ENCODE measurements around the gene LFNG. TPM values are rescaled to one million over a fixed set of nuclear protein-coding genes. Genes with fewer than 3 reads are reported as not detected.

The LFNG gene
- total RNA-seq, 6 donors from 2014 or later, result 30.6 to 62.9 (median 45.2) TPM

DNA sequence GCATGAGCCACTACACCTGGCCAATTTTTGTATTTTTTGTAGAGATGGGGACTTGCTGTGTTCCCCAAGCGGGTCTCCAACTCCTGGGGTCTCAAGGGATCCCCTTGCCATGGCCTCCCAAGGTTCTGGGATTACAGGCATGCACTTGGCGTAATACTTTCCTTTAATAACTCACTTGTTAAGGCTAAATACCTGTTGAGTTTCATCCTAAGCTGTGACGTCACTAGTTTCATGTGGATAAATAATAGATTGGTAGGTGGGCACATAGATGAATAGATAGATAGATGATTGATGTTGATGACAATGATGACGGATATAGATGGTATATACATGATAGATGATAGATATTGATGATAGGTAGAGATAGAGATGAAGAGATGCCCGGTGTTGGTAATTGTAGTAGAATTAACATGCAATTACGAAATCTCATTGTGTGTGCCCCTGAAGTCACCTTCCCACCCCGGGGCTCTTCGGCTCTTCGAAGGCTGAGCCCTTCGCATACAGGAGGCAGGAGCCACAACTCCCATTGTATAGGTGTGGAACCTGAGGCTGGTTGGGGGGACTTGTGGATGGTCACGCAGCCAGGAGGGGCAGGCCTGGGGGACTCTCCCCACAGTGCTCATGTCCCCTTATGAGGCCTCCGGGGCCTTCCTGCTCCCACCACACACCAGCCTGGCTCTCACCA is 45.9 kb upstream of the LFNG start:
- Histone ChIP-seq H3K36me3 (no peaks in the 10 kb centered on the region), H3K4me3 (no peak overlapping the region), H3K9me3 (no peaks in the 10 kb centered on the region), H3K4me1 (peaks cover 22 to 30% (median 25%) of the 10 kb centered on the region in 4 donors), H3K27me3 (no peaks in the 10 kb centered on the region), H3K27ac (no peak overlapping the region)
- no peak for DNase-seq
- ATAC-seq (ENCODE audit: low FRiP score in 2 of 2), result no peak
- TF ChIP-seq POLR2A (IDR thresholded peaks at IDR 0.05) (no peak), EP300 (IDR thresholded peaks at IDR 0.05) (no peak), POLR2AphosphoS5 (IDR thresholded peaks at IDR 0.05) (no peak)
- TF ChIP-seq, protein P1, sequence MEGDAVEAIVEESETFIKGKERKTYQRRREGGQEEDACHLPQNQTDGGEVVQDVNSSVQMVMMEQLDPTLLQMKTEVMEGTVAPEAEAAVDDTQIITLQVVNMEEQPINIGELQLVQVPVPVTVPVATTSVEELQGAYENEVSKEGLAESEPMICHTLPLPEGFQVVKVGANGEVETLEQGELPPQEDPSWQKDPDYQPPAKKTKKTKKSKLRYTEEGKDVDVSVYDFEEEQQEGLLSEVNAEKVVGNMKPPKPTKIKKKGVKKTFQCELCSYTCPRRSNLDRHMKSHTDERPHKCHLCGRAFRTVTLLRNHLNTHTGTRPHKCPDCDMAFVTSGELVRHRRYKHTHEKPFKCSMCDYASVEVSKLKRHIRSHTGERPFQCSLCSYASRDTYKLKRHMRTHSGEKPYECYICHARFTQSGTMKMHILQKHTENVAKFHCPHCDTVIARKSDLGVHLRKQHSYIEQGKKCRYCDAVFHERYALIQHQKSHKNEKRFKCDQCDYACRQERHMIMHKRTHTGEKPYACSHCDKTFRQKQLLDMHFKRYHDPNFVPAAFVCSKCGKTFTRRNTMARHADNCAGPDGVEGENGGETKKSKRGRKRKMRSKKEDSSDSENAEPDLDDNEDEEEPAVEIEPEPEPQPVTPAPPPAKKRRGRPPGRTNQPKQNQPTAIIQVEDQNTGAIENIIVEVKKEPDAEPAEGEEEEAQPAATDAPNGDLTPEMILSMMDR (IDR thresholded peaks at IDR 0.05), result no peak
- 83 to 84% methylated on average over 10 to 11 of the region's 12 CpGs for WGBS, 2 donors

GRCh38 chr7:2474224-2474623 is 45.4 kb upstream of the LFNG start:
- TF ChIP-seq POLR2AphosphoS5 (IDR thresholded peaks at IDR 0.05) (no peak), POLR2A (IDR thresholded peaks at IDR 0.05) (no peak), EP300 (IDR thresholded peaks at IDR 0.05) (no peak)
- TF ChIP-seq, protein P1 (IDR thresholded peaks at IDR 0.05), result no peak
- no peaks in the 10 kb centered on the region for H3K9me3 ChIP-seq
- DNase-seq, result peak in 1 of 2 donors; percentile 52
- H3K36me3 ChIP-seq, result no peaks in the 10 kb centered on the region
- H3K4me1 ChIP-seq, result peaks cover 24 to 31% (median 27%) of the 10 kb centered on the region in 4 donors
- no peak overlapping the region for H3K27ac ChIP-seq
- ATAC-seq (ENCODE audit: low FRiP score in 2 of 2), result no peak
- 81 to 87% methylated on average over 3 to 13 of the region's 15 CpGs for WGBS, 2 donors
- H3K4me3 ChIP-seq, result no peak overlapping the region
- no peaks in the 10 kb centered on the region for H3K27me3 ChIP-seq

DNA sequence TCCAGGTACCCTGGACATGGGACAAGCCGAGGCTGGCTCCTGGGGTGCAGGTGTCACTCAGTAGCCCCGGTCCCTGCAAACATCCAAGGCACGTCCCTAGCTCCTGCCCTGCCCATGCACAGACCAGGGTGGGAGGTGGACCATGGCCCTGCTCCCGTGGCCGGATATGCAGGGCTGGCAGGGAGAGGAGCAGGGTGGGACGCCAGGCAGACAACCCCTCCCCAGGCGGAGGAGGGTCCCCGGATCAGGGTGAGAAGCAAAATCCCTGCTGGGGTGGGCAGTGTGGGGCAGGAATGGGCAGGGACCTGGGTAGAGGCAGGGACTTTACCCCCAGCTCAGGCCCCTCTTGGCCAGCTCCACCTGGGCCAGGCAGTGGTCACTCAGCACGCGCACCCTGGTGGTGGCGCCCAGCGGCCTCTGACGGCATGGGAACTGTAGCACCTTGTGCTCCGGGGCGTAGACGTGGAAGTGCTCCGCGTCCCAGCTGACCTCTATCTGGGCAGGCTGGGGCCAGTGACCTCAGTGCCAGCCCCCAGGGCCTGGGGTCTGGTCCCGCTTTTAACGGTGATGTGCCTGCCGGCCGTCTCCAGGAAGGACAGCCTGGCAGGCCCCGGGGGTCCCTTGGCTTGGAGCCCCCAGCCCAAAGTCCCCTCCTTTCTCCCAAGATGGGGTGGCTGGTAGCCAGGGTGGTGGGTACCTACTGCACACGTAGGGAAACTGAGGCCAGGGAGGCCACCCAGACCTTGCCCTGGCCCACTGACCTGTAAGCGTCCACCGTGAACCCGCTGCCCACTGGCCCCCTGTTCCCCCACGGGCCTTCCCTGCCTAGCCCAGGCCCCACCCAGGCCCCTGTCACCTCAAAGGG is 44.5 kb upstream of the LFNG start:
- Histone ChIP-seq H3K27me3 (no peaks in the 10 kb centered on the region), H3K4me1 (peaks cover 24 to 31% (median 27%) of the 10 kb centered on the region in 4 donors), H3K36me3 (no peaks in the 10 kb centered on the region), H3K4me3 (no peak overlapping the region), H3K27ac (no peak overlapping the region), H3K9me3 (no peaks in the 10 kb centered on the region)
- 89% methylated on average over 25 of the region's 28 CpGs; no CpG with 5 or more reads in 1 of the 2 donors for WGBS, 2 donors
- TF ChIP-seq EP300 (IDR thresholded peaks at IDR 0.05) (no peak), POLR2AphosphoS5 (IDR thresholded peaks at IDR 0.05) (no peak), POLR2A (IDR thresholded peaks at IDR 0.05) (no peak)
- TF ChIP-seq, protein P1 (IDR thresholded peaks at IDR 0.05), result no peak
- DNase-seq (peak in 1 of 2 donors; percentile 74), ATAC-seq (ENCODE audit: low FRiP score in 2 of 2) (no peak)

DNA sequence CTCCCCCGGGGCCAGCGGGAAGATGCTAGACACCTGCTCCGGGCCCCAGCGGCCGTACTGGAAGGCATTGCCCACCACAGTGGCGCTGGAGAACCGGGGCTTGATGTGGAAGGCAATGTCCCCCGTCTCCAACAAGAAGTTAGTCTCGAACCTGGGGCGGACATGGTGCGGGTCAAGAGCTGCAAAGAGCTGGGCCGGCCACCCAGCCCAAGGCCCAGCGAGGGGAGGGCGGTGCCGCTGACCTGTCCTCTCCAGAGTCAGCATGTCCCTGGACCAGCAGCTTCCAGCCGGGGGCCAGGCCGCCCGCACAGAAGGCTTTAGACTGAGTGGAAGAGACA is 43.9 kb upstream of the LFNG start:
- Histone ChIP-seq H3K36me3 (no peaks in the 10 kb centered on the region), H3K4me1 (peaks cover 24 to 31% (median 27%) of the 10 kb centered on the region in 4 donors), H3K27me3 (no peaks in the 10 kb centered on the region), H3K27ac (no peak overlapping the region), H3K4me3 (no peak overlapping the region), H3K9me3 (no peaks in the 10 kb centered on the region)
- ATAC-seq (ENCODE audit: low FRiP score in 2 of 2), result no peak
- WGBS, 2 donors, result 96% methylated on average over 17 of the region's 18 CpGs; no CpG with 5 or more reads in 1 of the 2 donors
- DNase-seq, result peak in 1 of 2 donors; percentile 77
- TF ChIP-seq, protein P1 (IDR thresholded peaks at IDR 0.05), result no peak
- TF ChIP-seq POLR2AphosphoS5 (IDR thresholded peaks at IDR 0.05) (no peak), EP300 (IDR thresholded peaks at IDR 0.05) (no peak), POLR2A (IDR thresholded peaks at IDR 0.05) (no peak)

All from upper lobe of left lung (tissue), 6 donors.